ENCODE measurements around the gene TRIM26. TPM values are rescaled to one million over a fixed set of nuclear protein-coding genes. Genes with fewer than 3 reads are reported as not detected.

TRIM26 gene
- polyA plus RNA-seq, 1 donor from 2014 or later, result 25.9 TPM

DNA sequence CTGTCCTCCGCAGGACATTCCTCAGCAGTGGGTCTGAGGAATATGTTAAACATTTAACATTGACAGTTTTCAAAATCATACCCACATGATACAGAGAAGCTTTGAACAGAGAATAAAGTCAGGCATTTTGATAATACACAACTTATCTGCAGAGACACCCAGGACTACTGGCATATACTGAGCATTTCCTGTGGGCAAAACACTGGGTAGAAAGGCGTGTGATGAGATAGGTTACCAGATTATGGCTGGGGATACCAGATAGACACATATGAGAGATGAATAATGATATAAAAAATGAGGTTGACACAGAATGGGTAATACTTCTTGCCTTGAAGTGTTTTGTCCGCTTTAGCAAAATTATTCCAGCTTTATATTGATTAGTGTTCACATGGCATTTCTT lies 31.4 kb upstream of the TRIM26 start:
- no peaks in the 10 kb centered on the region for H3K27me3 ChIP-seq (ENCODE audit: insufficient read depth, low read depth, low read length)
- H3F3A ChIP-seq (ENCODE audit: insufficient read depth, low read length, poor library complexity, severe bottlenecking), result no peaks in the 10 kb centered on the region
- no peaks in the 10 kb centered on the region for H3K9me3 ChIP-seq (ENCODE audit: low read length)
- no peak for TF ChIP-seq EZH2 (IDR thresholded peaks at IDR 0.05; ENCODE audit: borderline replicate concordance, insufficient read depth, low read length, poor library complexity, severe bottlenecking)
- no peak for TF ChIP-seq SMC3 (conservative IDR thresholded peaks at IDR 0.05; ENCODE audit: poor library complexity)
- TF ChIP-seq, protein P1, sequence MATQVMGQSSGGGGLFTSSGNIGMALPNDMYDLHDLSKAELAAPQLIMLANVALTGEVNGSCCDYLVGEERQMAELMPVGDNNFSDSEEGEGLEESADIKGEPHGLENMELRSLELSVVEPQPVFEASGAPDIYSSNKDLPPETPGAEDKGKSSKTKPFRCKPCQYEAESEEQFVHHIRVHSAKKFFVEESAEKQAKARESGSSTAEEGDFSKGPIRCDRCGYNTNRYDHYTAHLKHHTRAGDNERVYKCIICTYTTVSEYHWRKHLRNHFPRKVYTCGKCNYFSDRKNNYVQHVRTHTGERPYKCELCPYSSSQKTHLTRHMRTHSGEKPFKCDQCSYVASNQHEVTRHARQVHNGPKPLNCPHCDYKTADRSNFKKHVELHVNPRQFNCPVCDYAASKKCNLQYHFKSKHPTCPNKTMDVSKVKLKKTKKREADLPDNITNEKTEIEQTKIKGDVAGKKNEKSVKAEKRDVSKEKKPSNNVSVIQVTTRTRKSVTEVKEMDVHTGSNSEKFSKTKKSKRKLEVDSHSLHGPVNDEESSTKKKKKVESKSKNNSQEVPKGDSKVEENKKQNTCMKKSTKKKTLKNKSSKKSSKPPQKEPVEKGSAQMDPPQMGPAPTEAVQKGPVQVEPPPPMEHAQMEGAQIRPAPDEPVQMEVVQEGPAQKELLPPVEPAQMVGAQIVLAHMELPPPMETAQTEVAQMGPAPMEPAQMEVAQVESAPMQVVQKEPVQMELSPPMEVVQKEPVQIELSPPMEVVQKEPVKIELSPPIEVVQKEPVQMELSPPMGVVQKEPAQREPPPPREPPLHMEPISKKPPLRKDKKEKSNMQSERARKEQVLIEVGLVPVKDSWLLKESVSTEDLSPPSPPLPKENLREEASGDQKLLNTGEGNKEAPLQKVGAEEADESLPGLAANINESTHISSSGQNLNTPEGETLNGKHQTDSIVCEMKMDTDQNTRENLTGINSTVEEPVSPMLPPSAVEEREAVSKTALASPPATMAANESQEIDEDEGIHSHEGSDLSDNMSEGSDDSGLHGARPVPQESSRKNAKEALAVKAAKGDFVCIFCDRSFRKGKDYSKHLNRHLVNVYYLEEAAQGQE (IDR thresholded peaks at IDR 0.05; ENCODE audit: borderline replicate concordance), result no peak
- no peak for TF ChIP-seq TAF1 (IDR thresholded peaks at IDR 0.05; ENCODE audit: low read depth)
- TF ChIP-seq MXI1 (conservative IDR thresholded peaks at IDR 0.05; ENCODE audit: poor library complexity, severe bottlenecking), result no peak
- no peak for TF ChIP-seq RAD21 (conservative IDR thresholded peaks at IDR 0.05)
- TF ChIP-seq EP300 (conservative IDR thresholded peaks at IDR 0.05; ENCODE audit: poor library complexity, severe bottlenecking), result no peak
- no peak for TF ChIP-seq POLR2AphosphoS5 (IDR thresholded peaks at IDR 0.05)
- H3K79me2 ChIP-seq (replicated peaks; ENCODE audit: insufficient read depth, low read length), result no peaks in the 10 kb centered on the region
- no peak overlapping the region for H2AFZ ChIP-seq (ENCODE audit: low read depth, low read length)
- H3K27ac ChIP-seq (ENCODE audit: low read length), result no peak overlapping the region
- H3K4me2 ChIP-seq (ENCODE audit: low read length), result no peak overlapping the region
- no peaks in the 10 kb centered on the region for H4K20me1 ChIP-seq (ENCODE audit: insufficient read depth)
- no peaks in the 10 kb centered on the region for H3K36me3 ChIP-seq (ENCODE audit: insufficient read depth, low read length)
- H3K4me3 ChIP-seq (ENCODE audit: low read length), result no peak overlapping the region
- H3K9me2 ChIP-seq (ENCODE audit: insufficient read depth, low read length), result no peaks in the 10 kb centered on the region
- H3K9ac ChIP-seq (ENCODE audit: low read length), result no peak overlapping the region

DNA sequence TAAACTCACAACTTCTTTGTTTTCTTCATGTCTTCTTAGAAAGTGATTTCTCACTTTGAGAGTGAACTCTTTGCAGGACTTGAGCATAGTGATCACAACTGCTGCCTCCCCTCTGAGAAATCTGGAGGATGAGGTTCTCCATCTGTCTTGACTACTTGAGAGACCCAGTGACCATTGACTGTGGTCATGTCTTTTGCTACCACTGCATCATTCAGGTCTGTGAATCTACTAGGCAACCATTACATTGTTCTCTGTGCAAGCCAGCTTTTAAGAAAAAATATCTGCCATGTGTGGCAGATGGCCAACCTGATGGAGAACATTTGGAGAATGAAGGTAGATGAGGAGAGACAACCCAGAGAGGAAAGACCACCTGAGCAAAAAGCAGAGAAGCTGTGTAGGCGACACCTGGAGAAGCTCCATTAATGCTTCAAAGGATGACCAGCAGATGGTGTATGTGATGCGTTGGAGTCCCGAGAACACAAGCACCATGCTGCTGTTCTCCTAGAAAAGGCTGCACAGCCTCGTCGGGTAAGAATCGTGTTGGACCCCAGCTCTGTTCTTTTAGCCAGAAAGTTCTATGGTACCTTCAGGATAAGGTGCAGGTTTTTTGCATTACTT lies 25.1 kb upstream of the TRIM26 start:
- Histone ChIP-seq H3K27me3 (ENCODE audit: insufficient read depth, low read depth, low read length) (no peaks in the 10 kb centered on the region), H2AFZ (ENCODE audit: low read depth, low read length) (no peak overlapping the region), H3K9me2 (ENCODE audit: insufficient read depth, low read length) (no peaks in the 10 kb centered on the region), H3K9me3 (ENCODE audit: low read length) (no peaks in the 10 kb centered on the region), H3K4me2 (ENCODE audit: low read length) (no peak overlapping the region), H3K27ac (ENCODE audit: low read length) (no peak overlapping the region), H4K20me1 (ENCODE audit: insufficient read depth) (no peaks in the 10 kb centered on the region), H3F3A (ENCODE audit: insufficient read depth, low read length, poor library complexity, severe bottlenecking) (no peaks in the 10 kb centered on the region), H3K36me3 (ENCODE audit: insufficient read depth, low read length) (no peaks in the 10 kb centered on the region), H3K4me3 (ENCODE audit: low read length) (no peak overlapping the region), H3K79me2 (replicated peaks; ENCODE audit: insufficient read depth, low read length) (no peaks in the 10 kb centered on the region), H3K9ac (ENCODE audit: low read length) (no peak overlapping the region)
- no peak for TF ChIP-seq EZH2 (IDR thresholded peaks at IDR 0.05; ENCODE audit: borderline replicate concordance, insufficient read depth, low read length, poor library complexity, severe bottlenecking)
- TF ChIP-seq MXI1 (conservative IDR thresholded peaks at IDR 0.05; ENCODE audit: poor library complexity, severe bottlenecking), result no peak
- no peak for TF ChIP-seq POLR2AphosphoS5 (IDR thresholded peaks at IDR 0.05)
- no peak for TF ChIP-seq TAF1 (IDR thresholded peaks at IDR 0.05; ENCODE audit: low read depth)
- TF ChIP-seq, protein P2, sequence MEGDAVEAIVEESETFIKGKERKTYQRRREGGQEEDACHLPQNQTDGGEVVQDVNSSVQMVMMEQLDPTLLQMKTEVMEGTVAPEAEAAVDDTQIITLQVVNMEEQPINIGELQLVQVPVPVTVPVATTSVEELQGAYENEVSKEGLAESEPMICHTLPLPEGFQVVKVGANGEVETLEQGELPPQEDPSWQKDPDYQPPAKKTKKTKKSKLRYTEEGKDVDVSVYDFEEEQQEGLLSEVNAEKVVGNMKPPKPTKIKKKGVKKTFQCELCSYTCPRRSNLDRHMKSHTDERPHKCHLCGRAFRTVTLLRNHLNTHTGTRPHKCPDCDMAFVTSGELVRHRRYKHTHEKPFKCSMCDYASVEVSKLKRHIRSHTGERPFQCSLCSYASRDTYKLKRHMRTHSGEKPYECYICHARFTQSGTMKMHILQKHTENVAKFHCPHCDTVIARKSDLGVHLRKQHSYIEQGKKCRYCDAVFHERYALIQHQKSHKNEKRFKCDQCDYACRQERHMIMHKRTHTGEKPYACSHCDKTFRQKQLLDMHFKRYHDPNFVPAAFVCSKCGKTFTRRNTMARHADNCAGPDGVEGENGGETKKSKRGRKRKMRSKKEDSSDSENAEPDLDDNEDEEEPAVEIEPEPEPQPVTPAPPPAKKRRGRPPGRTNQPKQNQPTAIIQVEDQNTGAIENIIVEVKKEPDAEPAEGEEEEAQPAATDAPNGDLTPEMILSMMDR (IDR thresholded peaks at IDR 0.05; ENCODE audit: poor library complexity, severe bottlenecking), result no peak
- TF ChIP-seq EP300 (conservative IDR thresholded peaks at IDR 0.05; ENCODE audit: poor library complexity, severe bottlenecking), result no peak
- TF ChIP-seq, protein P1 (IDR thresholded peaks at IDR 0.05; ENCODE audit: borderline replicate concordance), result no peak
- TF ChIP-seq SMC3 (conservative IDR thresholded peaks at IDR 0.05; ENCODE audit: poor library complexity), result no peak
- no peak for TF ChIP-seq RAD21 (conservative IDR thresholded peaks at IDR 0.05)

All from neural cell (in vitro differentiated cells).